ENCODE results near the gene SLC35A3.
"Not testable (repeated sequence)": the region's sequence is repeated elsewhere in the genome, so short reads cannot be mapped to it uniquely, and the experiment has no call there.

The SLC35A3 gene

GRCh38 chr1:100036718-100037655, 67.2 kb downstream of the SLC35A3 start:
- peak; percentile 57 for DNase-seq (ENCODE audit: low spot score)

- no peak for DNase-seq (ENCODE audit: low spot score)
Observed at GRCh38 chr1:100037656-100037926, 67.8 kb downstream of the SLC35A3 start.

DNA sequence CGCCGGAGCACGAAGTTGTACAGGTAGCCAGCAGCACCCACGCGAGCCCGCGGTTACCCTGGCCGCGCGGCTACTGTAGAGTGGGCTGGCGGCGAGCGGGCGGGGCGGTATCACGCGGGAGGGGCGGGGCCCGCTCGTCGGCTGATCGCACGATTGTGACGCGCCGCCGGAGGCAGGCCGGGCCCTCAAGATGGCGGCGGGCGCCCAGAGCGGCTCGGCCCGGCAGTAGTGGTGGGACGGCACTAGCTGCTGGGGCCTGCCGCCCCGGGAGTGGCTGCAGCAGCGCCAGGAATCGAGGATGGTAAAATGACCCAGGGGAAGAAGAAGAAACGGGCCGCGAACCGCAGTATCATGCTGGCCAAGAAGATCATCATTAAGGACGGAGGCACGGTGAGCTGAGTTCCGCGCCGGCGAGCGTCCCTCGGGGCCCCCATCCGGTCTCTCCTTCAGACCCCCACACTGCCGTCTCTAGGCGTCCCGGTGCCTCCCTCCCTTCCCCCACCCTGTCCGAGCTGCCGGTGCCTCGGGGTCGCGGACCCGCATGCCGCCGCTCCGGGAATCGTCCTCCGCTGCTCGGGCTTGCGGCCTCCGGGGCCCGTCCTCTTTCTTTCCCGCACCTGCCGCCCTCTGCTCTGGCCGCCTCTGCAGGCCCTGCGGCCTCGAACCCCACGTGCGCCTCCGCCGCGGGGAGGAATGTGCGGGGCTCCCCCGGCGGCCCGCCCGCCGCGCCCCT, 68.3 kb downstream of the SLC35A3 start:
- DNase-seq (ENCODE audit: low spot score), result peak; percentile 91

DNA sequence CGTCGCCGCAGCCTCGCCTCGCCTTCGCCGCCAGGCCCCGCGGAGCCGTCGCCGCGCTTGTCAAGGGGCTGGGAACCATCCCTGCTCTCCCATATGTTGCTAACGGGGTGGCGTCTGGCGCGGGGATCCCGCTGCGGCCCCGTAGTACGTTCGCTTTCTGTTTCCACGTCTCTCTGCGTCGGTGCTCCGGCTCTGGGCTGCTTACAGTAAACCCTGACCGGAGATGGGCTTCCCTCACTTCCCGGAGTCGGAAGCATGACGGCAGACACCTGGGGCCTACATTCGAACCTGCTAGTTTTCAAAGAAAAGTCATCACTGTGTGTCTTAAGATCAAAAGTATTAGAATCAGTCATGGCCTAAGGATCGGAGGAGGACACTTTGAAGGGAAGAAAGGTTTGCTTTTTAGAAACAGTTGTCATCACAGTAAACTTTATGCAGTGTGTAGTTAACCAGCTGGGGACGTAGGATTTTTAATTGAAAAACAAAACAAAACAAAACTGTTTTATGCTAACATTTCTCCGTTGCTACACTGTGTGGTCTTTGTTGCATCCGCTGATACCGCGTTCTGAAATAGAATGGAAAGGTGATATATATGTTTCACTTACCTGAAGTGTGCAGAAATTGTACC, 69.0 kb downstream of the SLC35A3 start:
- peak; percentile 70 for DNase-seq (ENCODE audit: low spot score)

GRCh38 chr1:100039591-100039990, 69.8 kb downstream of the SLC35A3 start:
- DNase-seq (ENCODE audit: low spot score), result no peak

DNA sequence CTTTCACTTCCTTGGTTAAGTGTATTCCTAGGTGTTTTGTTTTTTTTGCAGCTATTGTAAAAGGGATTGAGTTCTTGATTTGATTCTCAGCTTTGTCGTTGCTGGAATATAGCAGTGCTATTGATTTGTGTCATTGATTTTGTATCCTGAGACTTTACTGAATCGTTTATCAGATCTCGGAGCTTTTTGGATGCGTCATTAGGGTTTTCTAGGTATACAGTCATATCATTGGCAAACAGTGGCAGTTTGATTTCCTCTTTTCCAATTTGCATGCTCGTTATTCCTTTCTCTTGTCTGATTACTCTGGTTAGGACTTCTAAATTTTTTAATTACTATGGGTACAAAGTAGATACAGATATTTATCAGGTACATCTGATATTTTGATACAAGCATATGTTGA, 75.4 kb downstream of the SLC35A3 start:
- no peak for DNase-seq (ENCODE audit: low spot score)

GRCh38 chr1:100047235-100047708, 77.5 kb downstream of the SLC35A3 start:
- DNase-seq (ENCODE audit: low spot score), result not testable (repeated sequence)

- DNase-seq (ENCODE audit: low spot score), result peak; percentile 62
Observed at GRCh38 chr1:100050139-100050538, 80.3 kb downstream of the SLC35A3 start.

DNA sequence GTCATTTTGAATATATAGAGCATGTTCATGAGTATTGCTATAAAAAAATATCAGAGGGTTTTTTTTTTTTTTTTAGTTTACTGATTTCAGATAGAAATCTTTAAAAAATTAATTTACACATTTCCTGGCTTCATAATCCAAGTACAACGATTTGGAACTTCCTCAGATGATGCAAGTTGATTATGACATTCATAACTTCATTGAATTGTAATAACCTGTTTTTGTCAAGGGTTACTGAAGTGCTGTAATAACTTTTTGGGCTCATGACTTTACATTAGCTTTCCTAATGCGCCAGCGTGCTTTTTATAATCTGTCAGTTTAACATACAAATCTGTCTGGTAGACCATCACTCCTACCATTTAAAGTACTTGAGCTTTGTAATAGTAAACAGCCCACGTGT, 81.6 kb downstream of the SLC35A3 start:
- no peak for DNase-seq (ENCODE audit: low spot score)

GRCh38 chr1:100051893-100052292, 82.1 kb downstream of the SLC35A3 start:
- no peak for DNase-seq (ENCODE audit: low spot score)

- no peak for DNase-seq (ENCODE audit: low spot score)
Observed at GRCh38 chr1:100053119-100053518, 83.3 kb downstream of the SLC35A3 start.

- DNase-seq (ENCODE audit: low spot score), result no peak
Observed at GRCh38 chr1:100053727-100054126, 83.9 kb downstream of the SLC35A3 start.

DNA sequence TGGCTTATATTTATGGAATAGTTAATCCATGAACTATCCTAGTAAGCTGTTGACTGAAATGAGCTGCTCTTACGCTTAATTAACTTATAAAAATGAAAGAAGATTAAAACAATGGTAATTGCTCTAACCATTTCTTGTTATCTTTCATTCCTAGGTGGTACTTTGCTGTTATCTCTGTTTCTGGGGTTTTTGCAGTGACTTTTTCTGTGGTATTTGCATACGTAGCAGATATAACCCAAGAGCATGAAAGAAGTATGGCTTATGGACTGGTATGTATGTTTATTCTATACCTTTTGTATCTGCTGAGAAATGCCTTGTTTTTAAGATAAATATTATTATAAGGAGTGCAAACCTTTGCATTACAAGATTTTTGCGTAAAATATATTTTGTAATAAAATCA, 91.9 kb downstream of the SLC35A3 start:
- DNase-seq (ENCODE audit: low spot score), result no peak

- no peak for DNase-seq (ENCODE audit: low spot score)
Observed at GRCh38 chr1:100065183-100065968, 95.6 kb downstream of the SLC35A3 start.

DNA sequence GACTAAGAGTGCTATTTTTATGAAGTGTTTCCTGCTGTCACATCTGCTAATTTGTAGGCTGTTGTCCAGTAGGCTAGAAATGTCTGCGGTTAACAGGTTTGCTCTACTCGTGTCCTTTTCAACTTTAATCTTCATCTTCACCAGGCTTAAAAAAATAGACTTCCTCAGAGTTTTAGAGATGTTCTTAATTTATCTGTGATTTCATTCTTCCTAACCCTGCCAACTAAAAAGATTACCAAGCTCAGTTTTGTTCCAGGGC, 96.1 kb downstream of the SLC35A3 start:
- DNase-seq (ENCODE audit: low spot score), result no peak

- no peak for DNase-seq (ENCODE audit: low spot score)
Observed at GRCh38 chr1:100070201-100070939, 100.6 kb downstream of the SLC35A3 start.

DNA sequence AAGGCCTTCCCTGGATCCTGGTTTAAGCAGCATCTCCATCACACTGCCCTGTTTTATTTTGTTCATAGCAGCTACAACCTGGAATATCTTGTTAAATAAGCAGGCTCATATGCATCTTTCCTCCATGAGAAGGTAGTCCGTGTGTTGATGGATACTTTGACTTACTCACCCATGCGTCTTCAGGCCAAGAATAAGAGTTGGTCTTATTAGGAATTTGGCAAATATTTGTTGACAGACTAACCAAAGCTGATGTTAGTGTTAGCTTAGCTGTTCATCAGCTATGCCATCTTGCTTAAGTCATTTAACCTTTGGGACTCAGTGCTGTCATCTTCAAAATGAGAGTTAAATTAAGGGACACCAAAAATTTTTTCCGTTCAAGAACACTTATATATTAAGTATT, 103.7 kb downstream of the SLC35A3 start:
- no peak for DNase-seq (ENCODE audit: low spot score)

- no peak for DNase-seq (ENCODE audit: low spot score)
Observed at GRCh38 chr1:100074604-100075395, 105.0 kb downstream of the SLC35A3 start.

DNA sequence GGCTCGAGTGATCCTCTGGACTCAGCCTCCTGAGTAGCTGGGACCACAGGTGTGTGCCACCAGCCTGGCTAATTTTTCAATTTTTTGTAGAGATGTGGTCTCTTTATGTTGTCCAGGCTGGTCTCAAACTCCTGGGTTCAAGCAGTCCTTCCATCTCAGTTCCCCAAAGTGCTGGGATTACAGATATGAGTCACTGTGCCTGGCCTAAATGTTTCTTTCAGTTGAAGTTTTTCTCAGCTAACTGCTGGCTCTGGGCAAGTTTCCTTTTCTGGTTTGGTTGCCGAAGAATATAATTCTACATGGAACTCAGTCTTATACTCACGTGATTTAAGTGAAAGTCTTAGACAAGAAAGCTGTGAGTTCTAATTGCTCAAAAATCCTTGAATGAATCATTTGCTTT, 106.0 kb downstream of the SLC35A3 start:
- no peak for DNase-seq (ENCODE audit: low spot score)

GRCh38 chr1:100076319-100076718, 106.5 kb downstream of the SLC35A3 start:
- DNase-seq (ENCODE audit: low spot score), result no peak

DNA sequence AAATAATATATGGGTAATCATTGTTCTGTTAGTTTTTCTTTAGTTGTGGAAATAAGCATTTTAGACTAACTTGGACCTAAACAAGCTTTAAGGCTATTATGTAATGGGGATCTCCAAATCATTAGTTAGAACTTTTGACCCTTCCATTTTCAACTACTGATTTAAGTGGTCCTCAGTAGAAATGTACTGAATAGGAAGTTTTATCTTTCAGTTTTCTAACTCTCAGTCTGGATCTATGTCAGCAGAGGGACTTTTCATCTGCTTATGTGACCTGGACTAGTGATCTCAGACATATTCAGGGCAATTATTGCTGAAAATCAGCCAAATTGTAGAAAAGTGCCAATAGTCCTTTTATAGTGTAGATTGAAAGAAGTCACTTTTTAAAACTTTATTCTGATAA, 106.9 kb downstream of the SLC35A3 start:
- DNase-seq (ENCODE audit: low spot score), result no peak
